ENCODE measurements around the gene MTMR12.
"Not testable (repeated sequence)": the region's sequence is repeated elsewhere in the genome, so short reads cannot be mapped to it uniquely, and the experiment has no call there.

Gene MTMR12

GRCh38 chr5:32208837-32209236, 103.9 kb downstream of the MTMR12 start:
- not testable (repeated sequence) for DNase-seq (ENCODE audit: low read depth, low spot score); H3K27ac ChIP-seq

GRCh38 chr5:32207355-32207634, 105.4 kb downstream of the MTMR12 start:
- DNase-seq (ENCODE audit: low read depth, low spot score) = no peak
- no peak overlapping the region for H3K27ac ChIP-seq

- no peak overlapping the region for H3K27ac ChIP-seq
- no peak for DNase-seq (ENCODE audit: low read depth, low spot score)
These were observed 106.0 kb downstream of the MTMR12 start for GRCh38 chr5:32206509-32207354.

GRCh38 chr5:32206053-32206452, 106.7 kb downstream of the MTMR12 start:
- H3K27ac ChIP-seq = no peak overlapping the region
- no peak for DNase-seq (ENCODE audit: low read depth, low spot score)

- DNase-seq (ENCODE audit: low read depth, low spot score) = no peak
- H3K27ac ChIP-seq = no peak overlapping the region
These were observed 110.3 kb downstream of the MTMR12 start for GRCh38 chr5:32202394-32202793.

GRCh38 chr5:32201122-32201753, 111.5 kb downstream of the MTMR12 start:
- no peak for DNase-seq (ENCODE audit: low read depth, low spot score)
- H3K27ac ChIP-seq = peak overlapping the region; percentile 48

- no peak overlapping the region for H3K27ac ChIP-seq
- DNase-seq (ENCODE audit: low read depth, low spot score) = no peak
These were observed 115.7 kb downstream of the MTMR12 start for GRCh38 chr5:32197032-32197431.

- no peak for DNase-seq (ENCODE audit: low read depth, low spot score)
- H3K27ac ChIP-seq = no peak overlapping the region
These were observed 117.5 kb downstream of the MTMR12 start for GRCh38 chr5:32195265-32195664.

GRCh38 chr5:32193591-32193990, 119.1 kb downstream of the MTMR12 start:
- no peak overlapping the region for H3K27ac ChIP-seq

GRCh38 chr5:32190095-32190494, 122.6 kb downstream of the MTMR12 start:
- no peak for DNase-seq (ENCODE audit: low read depth, low spot score)
- no peak overlapping the region for H3K27ac ChIP-seq

More at GRCh38 chr5:32193591-32193990, 119.1 kb downstream of the MTMR12 start:
- no peak for DNase-seq (ENCODE audit: low read depth, low spot score)

- no peak overlapping the region for H3K27ac ChIP-seq
- no peak for DNase-seq (ENCODE audit: low read depth, low spot score)
These were observed 125.1 kb downstream of the MTMR12 start for GRCh38 chr5:32187675-32188074.

GRCh38 chr5:32182463-32183063, 130.2 kb downstream of the MTMR12 start:
- DNase-seq (ENCODE audit: low read depth, low spot score) = no peak
- H3K27ac ChIP-seq = no peak overlapping the region

Measured in epithelial cell of prostate (primary cell).